Osteocyte (in vitro differentiated cells): Measurements from ENCODE around the gene VAT1L. TPM values are rescaled to one million over a fixed set of nuclear protein-coding genes. Genes with fewer than 3 reads are reported as not detected.

ENCODE experiments used
- DNase-seq: peaks from one replicate; pipeline ENCODE4 v3.0.0; 2021; ENCODE audit warnings: mixed read lengths; ENCODE audit not compliant: unreplicated experiment; ENCODE audit errors: extremely low spot score
- H3K27ac Mint-ChIP-seq: one replicate; pipeline ENCODE4 v1.8.0; 2021; ENCODE audit warnings: mild to moderate bottlenecking, mixed read lengths; ENCODE audit not compliant: unreplicated experiment
- H3K27me3 Mint-ChIP-seq: one replicate; pipeline ENCODE4 v1.8.0; 2021; ENCODE audit warnings: mixed read lengths; ENCODE audit not compliant: unreplicated experiment
- H3K36me3 Mint-ChIP-seq: one replicate; pipeline ENCODE4 v1.8.0; 2021; ENCODE audit warnings: mixed read lengths; ENCODE audit not compliant: unreplicated experiment
- H3K4me1 Mint-ChIP-seq: one replicate; pipeline ENCODE4 v1.8.0; 2021; ENCODE audit warnings: mixed read lengths; ENCODE audit not compliant: unreplicated experiment
- H3K4me3 Mint-ChIP-seq: one replicate; pipeline ENCODE4 v1.8.0; 2021; ENCODE audit warnings: mild to moderate bottlenecking, moderate library complexity, mixed read lengths; ENCODE audit not compliant: unreplicated experiment
- H3K9me3 Mint-ChIP-seq: one replicate; pipeline ENCODE4 v1.8.0; 2021; ENCODE audit warnings: mixed read lengths; ENCODE audit not compliant: unreplicated experiment
- total RNA-seq: library from RNA; stranded (reverse); gene quantifications from 2 replicates; pipeline ENCODE4 v1.2.1, GENCODE V29; 2021
- TF ChIP-seq, protein P1 (sequence below): fragments of 200-600 bp; sonication (generic); IDR thresholded peaks from 2 replicates; pipeline ENCODE4 v1.5.0; 2021; ENCODE audit warnings: antibody characterized with exemption, mild to moderate bottlenecking, moderate library complexity

Gene VAT1L
- total RNA-seq, 1 donor from 2014 or later: not detected

DNA sequence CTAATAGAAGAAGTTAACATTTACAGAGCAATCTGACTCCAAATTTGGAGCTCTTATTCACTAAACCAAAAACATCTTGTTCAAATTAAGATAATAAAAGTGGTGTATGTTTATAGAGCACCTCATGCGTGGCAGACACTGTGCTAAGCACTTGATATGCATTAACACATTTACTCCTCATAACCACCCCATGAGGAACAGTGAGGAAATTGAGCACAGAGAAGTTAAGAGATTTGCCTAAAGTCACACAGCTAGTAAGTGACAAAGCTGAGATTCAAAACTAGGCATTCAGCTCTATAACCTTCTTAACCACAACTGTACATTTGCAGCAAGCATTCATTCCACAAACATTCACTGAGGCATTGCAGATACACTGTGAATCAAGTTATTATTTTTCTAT is 94.0 kb downstream of the VAT1L start:
- TF ChIP-seq, protein P1, sequence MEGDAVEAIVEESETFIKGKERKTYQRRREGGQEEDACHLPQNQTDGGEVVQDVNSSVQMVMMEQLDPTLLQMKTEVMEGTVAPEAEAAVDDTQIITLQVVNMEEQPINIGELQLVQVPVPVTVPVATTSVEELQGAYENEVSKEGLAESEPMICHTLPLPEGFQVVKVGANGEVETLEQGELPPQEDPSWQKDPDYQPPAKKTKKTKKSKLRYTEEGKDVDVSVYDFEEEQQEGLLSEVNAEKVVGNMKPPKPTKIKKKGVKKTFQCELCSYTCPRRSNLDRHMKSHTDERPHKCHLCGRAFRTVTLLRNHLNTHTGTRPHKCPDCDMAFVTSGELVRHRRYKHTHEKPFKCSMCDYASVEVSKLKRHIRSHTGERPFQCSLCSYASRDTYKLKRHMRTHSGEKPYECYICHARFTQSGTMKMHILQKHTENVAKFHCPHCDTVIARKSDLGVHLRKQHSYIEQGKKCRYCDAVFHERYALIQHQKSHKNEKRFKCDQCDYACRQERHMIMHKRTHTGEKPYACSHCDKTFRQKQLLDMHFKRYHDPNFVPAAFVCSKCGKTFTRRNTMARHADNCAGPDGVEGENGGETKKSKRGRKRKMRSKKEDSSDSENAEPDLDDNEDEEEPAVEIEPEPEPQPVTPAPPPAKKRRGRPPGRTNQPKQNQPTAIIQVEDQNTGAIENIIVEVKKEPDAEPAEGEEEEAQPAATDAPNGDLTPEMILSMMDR: no peak
- no peaks in the 10 kb centered on the region for H3K36me3 Mint-ChIP-seq
- H3K4me1 Mint-ChIP-seq: no peaks in the 10 kb centered on the region
- no peak for DNase-seq
- no peak overlapping the region for H3K27ac Mint-ChIP-seq
- no peaks in the 10 kb centered on the region for H3K27me3 Mint-ChIP-seq
- no peak overlapping the region for H3K4me3 Mint-ChIP-seq
- peaks cover 17% of the 10 kb centered on the region for H3K9me3 Mint-ChIP-seq

DNA sequence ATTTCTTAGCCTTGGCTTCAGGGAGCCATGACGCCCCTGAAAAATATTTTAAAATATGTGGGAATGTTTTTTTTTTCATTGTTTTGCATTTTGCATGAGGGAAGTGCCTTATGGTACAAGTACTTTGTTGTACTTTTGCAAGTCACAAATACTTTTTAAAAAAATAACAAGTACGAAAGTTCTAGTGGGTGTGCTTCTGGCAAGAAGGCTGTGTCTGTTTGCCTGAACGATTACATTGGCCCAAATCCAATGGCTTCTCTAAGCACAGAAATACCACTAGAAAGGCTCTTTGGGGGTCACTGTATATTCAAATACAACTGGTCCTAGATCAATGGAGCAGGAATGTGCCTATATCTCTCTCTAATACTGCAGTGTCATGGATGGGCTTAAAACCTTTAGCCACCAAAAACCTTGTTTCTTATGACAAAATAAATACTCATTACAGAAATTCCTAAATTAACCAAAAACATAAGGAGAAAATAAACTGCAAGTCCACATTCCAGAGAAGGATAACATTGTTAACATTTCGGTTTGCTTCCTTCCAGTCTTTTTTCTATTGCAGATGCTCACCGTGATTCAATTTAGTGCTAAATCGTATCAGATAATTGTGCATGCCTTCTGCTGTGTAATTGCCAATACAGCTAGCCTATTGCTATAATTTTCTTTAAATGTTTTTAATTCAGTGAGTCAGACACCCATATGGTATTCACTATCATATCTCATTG is 97.4 kb downstream of the VAT1L start:
- Mint-ChIP-seq H3K4me1 (no peaks in the 10 kb centered on the region), H3K27ac (no peak overlapping the region), H3K27me3 (no peaks in the 10 kb centered on the region), H3K4me3 (no peak overlapping the region), H3K9me3 (peaks cover 23% of the 10 kb centered on the region), H3K36me3 (no peaks in the 10 kb centered on the region)
- DNase-seq: no peak
- TF ChIP-seq, protein P1: no peak

DNA sequence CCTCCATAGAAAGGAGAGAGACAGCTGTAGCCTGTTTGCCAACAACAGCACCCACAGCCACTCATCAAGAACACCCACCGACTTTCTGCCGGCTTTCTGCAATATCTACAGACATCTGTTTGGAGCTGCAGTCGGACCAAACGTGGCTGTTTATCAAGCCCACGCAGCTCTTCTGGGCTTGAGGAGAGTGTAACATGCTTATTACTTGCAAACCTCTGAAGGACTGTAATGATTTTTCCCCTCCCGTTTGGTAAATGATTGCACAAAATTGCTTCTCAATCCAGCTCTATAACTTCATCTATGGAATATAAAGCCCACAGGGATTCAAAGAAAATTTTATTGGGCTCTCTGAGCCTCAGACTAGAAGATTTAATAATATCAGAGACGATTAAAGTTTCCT is 100.5 kb downstream of the VAT1L start:
- peaks cover 23% of the 10 kb centered on the region for H3K9me3 Mint-ChIP-seq
- H3K27ac Mint-ChIP-seq: no peak overlapping the region
- H3K4me3 Mint-ChIP-seq: no peak overlapping the region
- H3K36me3 Mint-ChIP-seq: no peaks in the 10 kb centered on the region
- DNase-seq: no peak
- TF ChIP-seq, protein P1: no peak
- no peaks in the 10 kb centered on the region for H3K27me3 Mint-ChIP-seq
- H3K4me1 Mint-ChIP-seq: no peaks in the 10 kb centered on the region

DNA sequence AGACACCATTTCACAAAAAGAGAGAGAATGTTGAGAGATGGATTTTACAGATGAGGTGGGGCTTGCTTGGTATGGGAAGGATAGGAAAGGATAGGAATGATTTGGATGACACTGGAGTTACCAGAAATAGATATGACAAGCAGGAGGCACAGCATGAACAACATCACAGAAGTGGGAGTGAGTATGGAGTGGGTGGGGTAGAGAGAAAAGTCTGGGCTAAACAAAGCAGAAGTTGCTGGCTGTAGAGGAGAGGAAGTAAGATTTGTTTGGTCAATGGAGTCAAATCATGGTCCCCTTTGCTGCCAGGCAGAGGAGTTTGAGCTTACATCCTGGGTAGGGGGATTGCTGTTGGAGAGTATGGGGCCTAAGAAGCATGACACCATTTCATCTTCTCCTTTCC is 101.7 kb downstream of the VAT1L start:
- Mint-ChIP-seq H3K27me3 (no peaks in the 10 kb centered on the region), H3K9me3 (peaks cover 23% of the 10 kb centered on the region), H3K36me3 (no peaks in the 10 kb centered on the region), H3K27ac (no peak overlapping the region), H3K4me3 (no peak overlapping the region), H3K4me1 (no peaks in the 10 kb centered on the region)
- TF ChIP-seq, protein P1: no peak
- no peak for DNase-seq

DNA sequence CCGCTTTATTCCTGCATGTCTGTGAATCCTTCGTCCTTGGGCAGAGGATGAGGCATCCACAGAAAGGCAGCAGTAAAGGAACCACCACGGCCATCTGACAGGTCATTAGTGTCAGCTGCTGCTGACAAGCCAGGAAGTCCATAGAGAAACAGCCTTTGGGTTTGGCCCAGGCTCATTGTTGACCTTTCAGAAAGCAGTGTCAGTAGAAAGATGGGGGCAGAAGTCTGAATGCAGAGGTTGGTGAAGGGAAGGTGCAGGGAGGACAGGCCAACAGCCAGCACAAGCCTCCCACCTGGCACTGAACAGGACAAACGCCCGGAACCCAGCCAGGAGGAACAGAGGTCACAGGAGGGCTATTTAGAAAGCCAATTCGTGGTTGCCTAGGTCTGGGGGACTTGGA is 105.8 kb downstream of the VAT1L start:
- no peak overlapping the region for H3K4me3 Mint-ChIP-seq
- H3K27me3 Mint-ChIP-seq: no peaks in the 10 kb centered on the region
- no peak overlapping the region for H3K27ac Mint-ChIP-seq
- no peaks in the 10 kb centered on the region for H3K36me3 Mint-ChIP-seq
- DNase-seq: no peak
- peaks cover 5% of the 10 kb centered on the region for H3K9me3 Mint-ChIP-seq
- TF ChIP-seq, protein P1: no peak
- no peaks in the 10 kb centered on the region for H3K4me1 Mint-ChIP-seq
